HEK293 (cell line): Measurements from ENCODE around the gene CDC40.

ENCODE experiments used
- CTCF ChIP-seq: fragments of 450-650 bp; formaldehyde crosslinking; IDR thresholded peaks from 2 replicates; pipeline ENCODE4 v1.5.1; 2016; ENCODE audit warnings: missing biosample characterization, missing genetic modification characterization
- IKZF3 ChIP-seq: fragments of 450-650 bp; IDR thresholded peaks from 2 replicates; pipeline ENCODE4 v1.5.0; 2018; ENCODE audit warnings: missing biosample characterization, mild to moderate bottlenecking, missing genetic modification characterization, moderate library complexity
- KLF16 ChIP-seq: fragments of 450-650 bp; formaldehyde crosslinking; IDR thresholded peaks from 2 replicates; pipeline ENCODE4 v1.5.1; 2017; ENCODE audit warnings: missing biosample characterization, missing genetic modification characterization
- MEIS1 ChIP-seq: sonication (generic); formaldehyde crosslinking; IDR thresholded peaks from 2 replicates; pipeline ENCODE4 v1.8.1; 2022; ENCODE audit warnings: missing genetic modification reagents, mild to moderate bottlenecking, borderline replicate concordance
- MYNN ChIP-seq: fragments of 450-650 bp; formaldehyde crosslinking; IDR thresholded peaks from 2 replicates; pipeline ENCODE4 v1.5.1; 2016; ENCODE audit warnings: missing biosample characterization, missing genetic modification characterization, borderline replicate concordance
- SCRT1 ChIP-seq: fragments of 450-650 bp; formaldehyde crosslinking; IDR thresholded peaks from 2 replicates; pipeline ENCODE4 v1.5.1; 2016; ENCODE audit warnings: missing biosample characterization, missing genetic modification characterization, borderline replicate concordance
- SETDB1 ChIP-seq: IDR thresholded peaks from one replicate; pipeline ENCODE4 v1.6.1; 2017; ENCODE audit warnings: mild to moderate bottlenecking, low read length, moderate library complexity, mixed read lengths; ENCODE audit not compliant: insufficient read length
- SP2 ChIP-seq: fragments of 450-650 bp; formaldehyde crosslinking; IDR thresholded peaks from 2 replicates; pipeline ENCODE4 v1.5.1; 2016; ENCODE audit warnings: missing biosample characterization, missing genetic modification characterization
- TCF7L2 ChIP-seq: IDR thresholded peaks from 2 replicates; pipeline ENCODE4 v1.6.1; 2011; ENCODE audit warnings: low read depth, mild to moderate bottlenecking, inconsistent platforms, low read length, moderate library complexity, borderline replicate concordance
- ZBTB17 ChIP-seq: fragments of 450-650 bp; formaldehyde crosslinking; IDR thresholded peaks from 2 replicates; pipeline ENCODE4 v1.5.1; 2016; ENCODE audit warnings: missing biosample characterization, missing genetic modification characterization
- ZEB2 ChIP-seq: fragments of 450-650 bp; formaldehyde crosslinking; IDR thresholded peaks from 2 replicates; pipeline ENCODE4 v1.5.1; 2016; ENCODE audit warnings: missing biosample characterization, missing genetic modification characterization
- ZNF133 ChIP-seq: fragments of 450-650 bp; formaldehyde crosslinking; IDR thresholded peaks from 2 replicates; pipeline ENCODE4 v1.5.1; 2016; ENCODE audit warnings: missing biosample characterization, missing genetic modification characterization
- ZNF140 ChIP-seq: fragments of 450-650 bp; formaldehyde crosslinking; IDR thresholded peaks from 2 replicates; pipeline ENCODE4 v1.5.1; 2016; ENCODE audit warnings: missing biosample characterization, missing genetic modification characterization
- ZNF19 ChIP-seq: fragments of 450-650 bp; formaldehyde crosslinking; IDR thresholded peaks from 2 replicates; pipeline ENCODE4; 2016; ENCODE audit warnings: missing biosample characterization, missing genetic modification characterization, low read depth
- ZNF391 ChIP-seq: fragments of 450-650 bp; formaldehyde crosslinking; IDR thresholded peaks from 2 replicates; pipeline ENCODE4 v1.5.1; 2016; ENCODE audit warnings: low read depth, missing biosample characterization, missing genetic modification characterization, borderline replicate concordance
- ZNF394 ChIP-seq: fragments of 450-650 bp; formaldehyde crosslinking; IDR thresholded peaks from 2 replicates; pipeline ENCODE4 v1.5.1; 2016; ENCODE audit warnings: missing biosample characterization, missing genetic modification characterization, mild to moderate bottlenecking, moderate library complexity, borderline replicate concordance
- ZNF600 ChIP-seq: fragments of 450-650 bp; formaldehyde crosslinking; IDR thresholded peaks from 2 replicates; pipeline ENCODE4 v1.5.1; 2016; ENCODE audit warnings: missing biosample characterization, missing genetic modification characterization
- ZNF645 ChIP-seq: fragments of 450-650 bp; formaldehyde crosslinking; IDR thresholded peaks from 2 replicates; pipeline ENCODE4; 2016; ENCODE audit warnings: missing biosample characterization, missing genetic modification characterization
- TF ChIP-seq, protein P1 (sequence below): fragments of 450-650 bp; formaldehyde crosslinking; IDR thresholded peaks from 2 replicates; pipeline ENCODE4 v1.5.1; 2017; ENCODE audit warnings: missing biosample characterization, missing genetic modification characterization
- TF ChIP-seq, protein P2 (sequence below): fragments of 450-650 bp; formaldehyde crosslinking; IDR thresholded peaks from 2 replicates; pipeline ENCODE4 v1.5.1; 2016; ENCODE audit warnings: missing biosample characterization, missing genetic modification characterization, low read depth
- TF ChIP-seq, protein P3 (sequence below): fragments of 450-650 bp; IDR thresholded peaks from 2 replicates; pipeline ENCODE4 v1.5.1; 2018; ENCODE audit warnings: missing biosample characterization, mild to moderate bottlenecking, missing genetic modification characterization
- TF ChIP-seq, protein P4 (sequence below): fragments of 450-650 bp; formaldehyde crosslinking; IDR thresholded peaks from 2 replicates; pipeline ENCODE4 v1.5.1; 2016; ENCODE audit warnings: missing biosample characterization, missing genetic modification characterization
- TF ChIP-seq, protein P5 (sequence below): fragments of 450-650 bp; formaldehyde crosslinking; IDR thresholded peaks from 2 replicates; pipeline ENCODE4 v1.5.1; 2016; ENCODE audit warnings: missing biosample characterization, missing genetic modification characterization
- TF ChIP-seq, protein P6 (sequence below): fragments of 450-650 bp; formaldehyde crosslinking; IDR thresholded peaks from 2 replicates; pipeline ENCODE4 v1.5.1; 2016; ENCODE audit warnings: missing biosample characterization, missing genetic modification characterization

Gene CDC40

DNA sequence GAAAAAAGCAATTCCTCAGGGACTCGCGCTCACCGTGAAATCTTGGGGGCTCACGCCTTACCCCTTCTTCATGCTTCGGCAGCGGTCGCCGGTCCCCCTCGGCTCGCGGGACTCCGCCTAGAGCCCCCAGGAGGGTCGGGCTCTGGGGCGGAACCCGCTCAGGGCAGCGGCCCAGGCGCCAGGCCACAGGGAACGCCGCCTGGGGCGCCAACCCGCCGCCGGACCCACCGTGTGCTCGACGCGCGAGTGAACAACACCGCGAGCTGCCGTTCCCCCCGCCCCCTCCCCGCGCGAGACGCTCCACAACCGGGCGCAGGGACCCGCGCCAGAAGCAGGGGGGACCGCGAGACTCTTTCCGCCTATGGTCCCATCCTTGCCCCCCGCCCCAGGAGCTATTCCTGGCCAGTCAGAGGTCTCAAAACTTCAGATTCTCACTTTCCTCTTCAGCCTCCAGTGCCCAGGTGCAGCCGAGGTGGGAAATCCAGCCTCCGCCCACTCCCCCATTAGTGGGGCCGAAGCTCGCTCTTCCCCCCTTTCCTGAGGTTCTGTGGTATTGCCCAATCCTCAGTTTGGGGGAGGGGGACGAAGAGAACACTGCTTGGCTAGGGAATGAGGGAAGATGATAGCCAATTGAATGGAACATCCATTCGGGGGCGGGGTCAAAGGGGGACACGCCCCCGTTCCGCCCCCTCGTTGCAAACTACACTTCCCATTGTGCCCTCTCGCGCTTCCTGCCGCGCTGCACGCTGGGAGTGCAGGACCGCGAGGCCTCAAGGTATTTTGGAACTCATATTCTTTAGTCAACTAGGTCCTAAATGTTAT, 610 bp upstream of the CDC40 start, which contains the start of gene WASF1 (continued):
- no peak for TF ChIP-seq TCF7L2
- TF ChIP-seq SETDB1: no peak
- TF ChIP-seq MEIS1: no peak
- TF ChIP-seq ZNF645 (tag by site-specific recombination): no peak
- no peak for TF ChIP-seq ZNF140 (tag by site-specific recombination)
- TF ChIP-seq ZBTB17 (tag by site-specific recombination): peak; percentile 93
- TF ChIP-seq, protein P1, sequence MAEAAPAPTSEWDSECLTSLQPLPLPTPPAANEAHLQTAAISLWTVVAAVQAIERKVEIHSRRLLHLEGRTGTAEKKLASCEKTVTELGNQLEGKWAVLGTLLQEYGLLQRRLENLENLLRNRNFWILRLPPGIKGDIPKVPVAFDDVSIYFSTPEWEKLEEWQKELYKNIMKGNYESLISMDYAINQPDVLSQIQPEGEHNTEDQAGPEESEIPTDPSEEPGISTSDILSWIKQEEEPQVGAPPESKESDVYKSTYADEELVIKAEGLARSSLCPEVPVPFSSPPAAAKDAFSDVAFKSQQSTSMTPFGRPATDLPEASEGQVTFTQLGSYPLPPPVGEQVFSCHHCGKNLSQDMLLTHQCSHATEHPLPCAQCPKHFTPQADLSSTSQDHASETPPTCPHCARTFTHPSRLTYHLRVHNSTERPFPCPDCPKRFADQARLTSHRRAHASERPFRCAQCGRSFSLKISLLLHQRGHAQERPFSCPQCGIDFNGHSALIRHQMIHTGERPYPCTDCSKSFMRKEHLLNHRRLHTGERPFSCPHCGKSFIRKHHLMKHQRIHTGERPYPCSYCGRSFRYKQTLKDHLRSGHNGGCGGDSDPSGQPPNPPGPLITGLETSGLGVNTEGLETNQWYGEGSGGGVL (tag by site-specific recombination): peak; percentile 69; the same call in 1 of the 2 replicates
- no peak for TF ChIP-seq MYNN
- peak; percentile 92 for TF ChIP-seq ZEB2 (tag by site-specific recombination)
- peak; percentile 95 for TF ChIP-seq SP2 (tag by site-specific recombination)
- no peak for TF ChIP-seq SCRT1 (tag by site-specific recombination)
- peak; percentile 76; the same call in 1 of the 2 replicates for TF ChIP-seq ZNF391 (tag by site-specific recombination)
- TF ChIP-seq, protein P2, sequence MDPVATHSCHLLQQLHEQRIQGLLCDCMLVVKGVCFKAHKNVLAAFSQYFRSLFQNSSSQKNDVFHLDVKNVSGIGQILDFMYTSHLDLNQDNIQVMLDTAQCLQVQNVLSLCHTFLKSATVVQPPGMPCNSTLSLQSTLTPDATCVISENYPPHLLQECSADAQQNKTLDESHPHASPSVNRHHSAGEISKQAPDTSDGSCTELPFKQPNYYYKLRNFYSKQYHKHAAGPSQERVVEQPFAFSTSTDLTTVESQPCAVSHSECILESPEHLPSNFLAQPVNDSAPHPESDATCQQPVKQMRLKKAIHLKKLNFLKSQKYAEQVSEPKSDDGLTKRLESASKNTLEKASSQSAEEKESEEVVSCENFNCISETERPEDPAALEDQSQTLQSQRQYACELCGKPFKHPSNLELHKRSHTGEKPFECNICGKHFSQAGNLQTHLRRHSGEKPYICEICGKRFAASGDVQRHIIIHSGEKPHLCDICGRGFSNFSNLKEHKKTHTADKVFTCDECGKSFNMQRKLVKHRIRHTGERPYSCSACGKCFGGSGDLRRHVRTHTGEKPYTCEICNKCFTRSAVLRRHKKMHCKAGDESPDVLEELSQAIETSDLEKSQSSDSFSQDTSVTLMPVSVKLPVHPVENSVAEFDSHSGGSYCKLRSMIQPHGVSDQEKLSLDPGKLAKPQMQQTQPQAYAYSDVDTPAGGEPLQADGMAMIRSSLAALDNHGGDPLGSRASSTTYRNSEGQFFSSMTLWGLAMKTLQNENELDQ: no peak
- peak; percentile 65 for TF ChIP-seq ZNF600 (tag by site-specific recombination)
- peak; percentile 59 for TF ChIP-seq CTCF (tag by site-specific recombination)
- TF ChIP-seq ZNF19 (tag by site-specific recombination): no peak
- peak; percentile 74; the same call in 1 of the 2 replicates for TF ChIP-seq KLF16 (tag by site-specific recombination)
- peak; percentile 61 for TF ChIP-seq ZNF394
- TF ChIP-seq, protein P3, sequence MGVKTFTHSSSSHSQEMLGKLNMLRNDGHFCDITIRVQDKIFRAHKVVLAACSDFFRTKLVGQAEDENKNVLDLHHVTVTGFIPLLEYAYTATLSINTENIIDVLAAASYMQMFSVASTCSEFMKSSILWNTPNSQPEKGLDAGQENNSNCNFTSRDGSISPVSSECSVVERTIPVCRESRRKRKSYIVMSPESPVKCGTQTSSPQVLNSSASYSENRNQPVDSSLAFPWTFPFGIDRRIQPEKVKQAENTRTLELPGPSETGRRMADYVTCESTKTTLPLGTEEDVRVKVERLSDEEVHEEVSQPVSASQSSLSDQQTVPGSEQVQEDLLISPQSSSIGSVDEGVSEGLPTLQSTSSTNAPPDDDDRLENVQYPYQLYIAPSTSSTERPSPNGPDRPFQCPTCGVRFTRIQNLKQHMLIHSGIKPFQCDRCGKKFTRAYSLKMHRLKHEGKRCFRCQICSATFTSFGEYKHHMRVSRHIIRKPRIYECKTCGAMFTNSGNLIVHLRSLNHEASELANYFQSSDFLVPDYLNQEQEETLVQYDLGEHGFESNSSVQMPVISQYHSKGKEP: no peak
- TF ChIP-seq, protein P4, sequence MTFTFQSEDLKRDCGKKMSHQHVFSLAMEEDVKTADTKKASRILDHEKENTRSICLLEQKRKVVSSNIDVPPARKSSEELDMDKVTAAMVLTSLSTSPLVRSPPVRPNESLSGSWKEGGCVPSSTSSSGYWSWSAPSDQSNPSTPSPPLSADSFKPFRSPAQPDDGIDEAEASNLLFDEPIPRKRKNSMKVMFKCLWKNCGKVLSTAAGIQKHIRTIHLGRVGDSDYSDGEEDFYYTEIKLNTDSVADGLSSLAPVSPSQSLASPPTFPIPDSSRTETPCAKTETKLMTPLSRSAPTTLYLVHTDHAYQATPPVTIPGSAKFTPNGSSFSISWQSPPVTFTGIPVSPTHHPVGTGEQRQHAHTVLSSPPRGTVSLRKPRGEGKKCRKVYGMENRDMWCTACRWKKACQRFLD (tag by site-specific recombination): no peak
- TF ChIP-seq, protein P5, sequence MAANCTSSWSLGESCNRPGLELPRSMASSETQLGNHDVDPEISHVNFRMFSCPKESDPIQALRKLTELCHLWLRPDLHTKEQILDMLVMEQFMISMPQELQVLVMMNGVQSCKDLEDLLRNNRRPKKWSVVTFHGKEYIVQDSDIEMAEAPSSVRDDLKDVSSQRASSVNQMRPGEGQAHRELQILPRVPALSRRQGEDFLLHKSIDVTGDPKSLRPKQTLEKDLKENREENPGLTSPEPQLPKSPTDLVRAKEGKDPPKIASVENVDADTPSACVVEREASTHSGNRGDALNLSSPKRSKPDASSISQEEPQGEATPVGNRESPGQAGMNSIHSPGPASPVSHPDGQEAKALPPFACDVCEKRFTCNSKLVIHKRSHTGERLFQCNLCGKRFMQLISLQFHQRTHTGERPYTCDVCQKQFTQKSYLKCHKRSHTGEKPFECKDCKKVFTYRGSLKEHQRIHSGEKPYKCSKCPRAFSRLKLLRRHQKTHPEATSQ (tag by site-specific recombination): peak; percentile 30; the same call in 1 of the 2 replicates
- TF ChIP-seq, protein P6, sequence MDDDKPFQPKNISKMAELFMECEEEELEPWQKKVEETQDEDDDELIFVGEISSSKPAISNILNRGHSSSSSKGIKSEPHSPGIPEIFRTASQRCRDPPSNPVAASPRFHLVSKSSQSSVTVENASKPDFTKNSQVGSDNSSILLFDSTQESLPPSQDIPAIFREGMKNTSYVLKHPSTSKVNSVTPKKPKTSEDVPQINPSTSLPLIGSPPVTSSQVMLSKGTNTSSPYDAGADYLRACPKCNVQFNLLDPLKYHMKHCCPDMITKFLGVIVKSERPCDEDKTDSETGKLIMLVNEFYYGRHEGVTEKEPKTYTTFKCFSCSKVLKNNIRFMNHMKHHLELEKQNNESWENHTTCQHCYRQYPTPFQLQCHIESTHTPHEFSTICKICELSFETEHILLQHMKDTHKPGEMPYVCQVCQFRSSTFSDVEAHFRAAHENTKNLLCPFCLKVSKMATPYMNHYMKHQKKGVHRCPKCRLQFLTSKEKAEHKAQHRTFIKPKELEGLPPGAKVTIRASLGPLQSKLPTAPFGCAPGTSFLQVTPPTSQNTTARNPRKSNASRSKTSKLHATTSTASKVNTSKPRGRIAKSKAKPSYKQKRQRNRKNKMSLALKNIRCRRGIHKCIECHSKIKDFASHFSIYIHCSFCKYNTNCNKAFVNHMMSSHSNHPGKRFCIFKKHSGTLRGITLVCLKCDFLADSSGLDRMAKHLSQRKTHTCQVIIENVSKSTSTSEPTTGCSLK (tag by site-specific recombination): no peak
- no peak for TF ChIP-seq ZNF133 (tag by site-specific recombination)
- peak; percentile 98 for TF ChIP-seq IKZF3 (tag by site-specific recombination)
